ENCODE data around the gene HOXB9.

- TF ChIP-seq CTCF (conservative IDR thresholded peaks at IDR 0.05; ENCODE audit: low read length): no peak
- TF ChIP-seq EZH2phosphoT487 (IDR thresholded peaks at IDR 0.05; ENCODE audit: borderline replicate concordance, low read depth, low read length): no peak
Observed at GRCh38 chr17:48601207-48601538, 25.0 kb downstream of the HOXB9 start.
